ENCODE results near the gene ACSS1. TPM values are rescaled to one million over a fixed set of nuclear protein-coding genes. Genes with fewer than 3 reads are reported as not detected.
"Not testable (repeated sequence)": the region's sequence is repeated elsewhere in the genome, so short reads cannot be mapped to it uniquely, and the experiment has no call there.

The ACSS1 gene
- total RNA-seq, 1 donor from 2014 or later: 6.7 TPM

- ATAC-seq: no peak
These were observed 48.5 kb downstream of the ACSS1 start for GRCh38 chr20:25009218-25010145.

GRCh38 chr20:25008388-25009217 lies 49.3 kb downstream of the ACSS1 start:
- ATAC-seq: peak; percentile 59

- ATAC-seq: no peak
These were observed 50.2 kb downstream of the ACSS1 start for GRCh38 chr20:25007491-25008305.

- ATAC-seq: no peak
These were observed 51.3 kb downstream of the ACSS1 start for GRCh38 chr20:25006431-25007167.

- ATAC-seq: peak; percentile 32
These were observed 52.3 kb downstream of the ACSS1 start for GRCh38 chr20:25005661-25006060.

- ATAC-seq: no peak
These were observed 52.7 kb downstream of the ACSS1 start for GRCh38 chr20:25005220-25005619.

- no peak for ATAC-seq
These were observed 54.9 kb downstream of the ACSS1 start for GRCh38 chr20:25003002-25003401.

- not testable (repeated sequence) for ATAC-seq
These were observed 56.6 kb downstream of the ACSS1 start for GRCh38 chr20:25001323-25001722.

GRCh38 chr20:25000268-25000801 lies 57.6 kb downstream of the ACSS1 start:
- peak; percentile 89 for ATAC-seq

- no peak for ATAC-seq
These were observed 58.4 kb downstream of the ACSS1 start for GRCh38 chr20:24999568-24999967.

GRCh38 chr20:24998631-24999445 lies 59.1 kb downstream of the ACSS1 start:
- no peak for ATAC-seq

- no peak for ATAC-seq
These were observed 59.8 kb downstream of the ACSS1 start for GRCh38 chr20:24998121-24998520.

GRCh38 chr20:24996449-24997377 lies 61.2 kb downstream of the ACSS1 start:
- ATAC-seq: no peak

- no peak for ATAC-seq
These were observed 62.0 kb downstream of the ACSS1 start for GRCh38 chr20:24995741-24996448.

GRCh38 chr20:24994470-24995368 lies 63.2 kb downstream of the ACSS1 start:
- ATAC-seq: peak; percentile 61

GRCh38 chr20:24994186-24994465 lies 63.8 kb downstream of the ACSS1 start:
- ATAC-seq: no peak

- ATAC-seq: peak; percentile 21
These were observed 64.4 kb downstream of the ACSS1 start for GRCh38 chr20:24993337-24994185.

All from esophagus mucosa (tissue), 1 donor.